Measurements from ENCODE around the gene XYLT1.
"Not testable (repeated sequence)": the region's sequence is repeated elsewhere in the genome, so short reads cannot be mapped to it uniquely, and the experiment has no call there.

GRCh38 chr16:17507516-17507915, 36.8 kb upstream of the XYLT1 start:
- TF ChIP-seq CTCF, POLR2A (IDR thresholded peaks at IDR 0.05): not testable (repeated sequence)
